NCI-H2081 (cell line): ENCODE results near the gene CTNNA3.
A peak's percentile ranks its signal among the peaks of the same experiment; 100 is the strongest.

Experiments used
- DNase-seq, 2 experiments: peaks; one replicate each; lab custom pipeline; 2025; lab: John Stamatoyannopoulos, UW

The CTNNA3 gene

DNA sequence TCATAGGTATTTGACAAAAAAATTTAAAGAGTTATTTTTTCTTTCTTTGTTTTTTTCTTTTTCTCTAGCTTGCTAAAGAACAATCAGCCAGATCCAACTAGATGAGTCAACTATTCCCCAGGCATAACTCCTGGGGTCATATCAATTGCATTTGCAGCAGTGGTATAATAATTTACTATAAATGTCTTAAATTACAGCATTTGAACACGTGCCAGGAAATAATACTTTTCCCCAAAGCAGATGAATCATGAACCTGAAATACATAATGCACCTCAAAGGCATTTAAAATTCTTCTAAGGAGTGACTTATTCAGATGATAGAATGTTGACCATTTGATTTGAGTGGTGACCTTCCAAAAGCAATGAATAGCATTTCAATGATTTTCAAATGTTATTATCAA lies 580.0 kb downstream of the CTNNA3 start:
- peak in 1 of 2 experiments; percentile 30 for DNase-seq

- DNase-seq: peak; percentile 9 to 76
Measured at GRCh38 chr10:67114945-67115344, 581.0 kb downstream of the CTNNA3 start.

DNA sequence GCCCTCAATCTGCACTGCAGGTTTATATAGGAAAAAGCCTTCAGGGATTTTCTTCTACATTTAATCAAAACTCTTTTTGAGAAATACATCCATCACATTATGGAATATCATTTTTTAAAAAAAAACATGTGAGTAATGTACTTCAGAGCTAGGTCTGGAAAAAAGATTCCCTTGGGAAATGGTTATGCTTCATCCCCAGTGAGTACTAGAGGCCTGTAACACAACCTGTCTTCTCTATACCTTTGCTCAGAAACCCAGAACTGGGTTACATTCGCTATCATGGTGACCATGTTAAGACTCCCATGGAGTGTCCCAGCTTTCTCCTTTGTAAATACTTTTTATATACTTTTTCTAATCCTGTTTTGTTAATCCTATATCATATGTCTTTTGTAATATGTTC lies 583.2 kb downstream of the CTNNA3 start:
- no peak for DNase-seq

DNA sequence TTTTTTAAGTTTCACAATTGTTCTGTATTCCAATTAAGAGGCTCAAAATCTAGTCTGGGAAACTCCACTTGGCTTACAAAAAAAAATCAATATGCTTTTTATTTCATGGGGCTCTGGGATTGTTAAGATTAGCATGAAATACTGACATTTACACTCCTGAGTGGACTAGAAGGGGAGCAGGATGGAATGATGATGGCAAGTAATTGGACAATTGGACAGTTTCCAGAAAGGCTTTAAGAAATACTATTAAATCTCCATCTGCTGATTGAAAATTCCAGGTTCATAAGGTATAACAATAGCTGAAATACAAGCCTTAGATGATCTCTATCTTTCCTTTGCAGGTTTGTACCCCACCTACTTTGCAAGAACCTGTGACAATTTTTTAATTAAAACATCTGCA lies 585.7 kb downstream of the CTNNA3 start:
- peak in 1 of 2 experiments; percentile 62 for DNase-seq

DNA sequence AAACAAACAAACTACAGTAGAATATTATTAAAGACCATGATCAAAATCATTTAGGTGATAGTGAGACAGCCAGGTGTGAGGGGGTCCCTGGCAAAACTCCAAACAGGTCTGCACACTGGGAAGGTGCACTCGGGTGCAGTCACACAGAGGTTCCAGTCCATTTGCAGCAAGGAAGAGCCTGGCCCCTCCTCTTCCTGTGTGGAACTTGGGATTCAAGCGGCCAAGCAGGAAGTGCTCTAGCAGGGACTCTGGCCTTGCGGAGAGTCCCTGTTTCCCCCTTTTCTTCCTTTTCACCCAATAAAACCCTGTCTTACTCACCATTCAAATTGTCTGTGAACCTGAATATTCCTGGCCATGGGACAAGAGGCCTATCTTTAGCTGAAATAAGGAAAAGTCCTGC lies 588.3 kb downstream of the CTNNA3 start:
- DNase-seq: no peak

- no peak for DNase-seq
Measured at GRCh38 chr10:67100951-67101350, 595.0 kb downstream of the CTNNA3 start.

- peak in 1 of 2 experiments; percentile 53 for DNase-seq
Measured at GRCh38 chr10:67098461-67098860, 597.5 kb downstream of the CTNNA3 start.

DNA sequence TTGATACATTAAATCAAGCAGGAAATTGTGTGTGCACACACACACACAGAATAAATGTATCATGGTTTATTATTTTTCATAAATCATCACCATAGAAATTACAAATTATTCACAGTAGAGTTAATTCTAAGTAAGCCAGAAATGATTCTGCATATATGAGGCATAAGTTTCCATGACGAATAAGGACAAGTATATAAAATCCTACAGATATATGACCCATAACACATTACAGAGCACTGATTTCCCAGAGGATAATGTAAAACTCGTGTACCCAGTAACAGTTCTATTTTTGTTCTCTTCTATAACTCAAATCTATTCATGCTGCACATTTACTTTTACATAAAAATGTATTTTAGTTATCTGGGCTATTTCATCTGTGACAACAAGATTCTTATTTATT lies 600.5 kb downstream of the CTNNA3 start:
- no peak for DNase-seq

- no peak for DNase-seq
Measured at GRCh38 chr10:67088036-67088435, 608.0 kb downstream of the CTNNA3 start.

GRCh38 chr10:67087135-67087425 lies 608.9 kb downstream of the CTNNA3 start:
- no peak for DNase-seq

GRCh38 chr10:67086327-67087134 lies 609.5 kb downstream of the CTNNA3 start:
- DNase-seq: no peak

DNA sequence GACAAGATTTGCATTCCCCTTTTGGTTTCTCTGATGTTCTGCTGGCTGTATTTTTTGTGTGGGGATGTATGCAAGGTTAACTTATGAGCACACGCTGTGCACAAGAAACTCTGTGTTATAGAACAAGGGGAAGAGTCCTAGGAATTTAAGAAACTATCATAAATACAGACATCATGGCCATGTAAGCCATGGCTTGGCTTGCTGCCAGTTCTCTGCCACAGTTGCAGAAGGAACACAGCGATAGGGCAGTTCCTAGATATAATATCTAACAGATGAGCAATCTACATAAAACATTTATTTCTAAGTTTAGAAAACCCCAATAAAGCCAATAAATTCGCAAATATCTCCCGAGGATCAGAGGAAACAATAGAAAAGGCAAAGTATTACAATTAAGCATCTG lies 616.9 kb downstream of the CTNNA3 start:
- DNase-seq: no peak

DNA sequence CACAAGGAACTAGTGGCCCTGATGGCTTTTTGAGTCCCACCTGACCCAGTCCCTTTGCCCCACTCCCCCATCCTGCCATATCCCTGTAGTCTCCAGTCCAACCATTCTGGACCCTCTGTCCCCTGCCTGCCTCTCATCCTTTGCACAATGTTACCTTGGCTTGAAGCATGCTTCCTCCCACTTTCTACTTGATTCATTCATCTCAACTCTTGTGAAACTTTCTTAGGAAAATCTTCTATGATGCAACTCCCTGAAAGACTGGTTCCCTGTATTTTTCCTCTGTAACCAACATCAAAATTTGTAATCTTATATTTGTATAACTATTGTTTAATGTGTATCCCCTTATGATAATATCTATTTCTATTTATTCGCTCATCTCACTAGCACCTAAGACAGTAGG lies 618.6 kb downstream of the CTNNA3 start:
- no peak for DNase-seq

GRCh38 chr10:67076144-67076543 lies 619.9 kb downstream of the CTNNA3 start:
- no peak for DNase-seq

DNA sequence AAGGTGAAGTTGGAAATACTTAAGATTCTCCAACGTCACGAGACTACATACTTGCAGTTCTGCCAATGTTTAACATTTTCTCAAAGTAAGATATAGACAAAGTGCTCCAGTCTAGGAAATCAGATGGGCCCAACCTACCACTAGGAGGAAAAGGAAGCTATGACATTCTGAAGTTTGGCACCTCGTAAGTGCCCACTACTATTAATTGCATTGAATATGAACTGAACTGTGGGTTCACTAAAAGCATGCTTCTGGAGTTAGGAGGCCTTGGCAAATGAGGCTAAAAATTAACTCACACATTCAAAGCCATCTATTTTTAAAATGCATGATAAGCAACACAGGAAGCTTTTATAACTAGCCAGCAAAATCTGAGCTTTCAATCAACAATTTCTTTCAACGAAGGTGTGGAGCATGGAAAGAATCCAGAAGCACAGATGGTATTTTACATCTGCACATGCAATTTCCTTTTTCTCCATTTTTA lies 620.5 kb downstream of the CTNNA3 start:
- DNase-seq: no peak

DNA sequence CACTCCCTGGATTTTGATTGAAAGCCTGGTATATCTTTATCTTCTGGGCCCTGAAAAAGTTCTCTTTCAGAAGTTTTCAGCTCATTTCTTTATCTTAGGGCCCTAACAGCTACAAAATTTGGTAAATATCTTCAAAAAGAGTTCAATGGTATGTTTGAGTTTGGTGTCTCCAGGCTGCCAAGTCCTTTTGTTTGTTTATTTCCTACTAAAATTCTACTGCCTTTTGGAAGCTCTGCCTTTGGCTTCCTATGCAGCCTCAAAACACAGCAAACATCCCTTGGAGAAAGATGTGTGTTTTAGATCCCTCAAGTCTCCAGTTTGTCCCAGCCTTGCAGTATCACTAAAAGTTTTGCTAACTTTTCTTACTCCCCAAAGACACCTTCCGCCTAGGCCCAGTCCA lies 623.3 kb downstream of the CTNNA3 start:
- no peak for DNase-seq

DNA sequence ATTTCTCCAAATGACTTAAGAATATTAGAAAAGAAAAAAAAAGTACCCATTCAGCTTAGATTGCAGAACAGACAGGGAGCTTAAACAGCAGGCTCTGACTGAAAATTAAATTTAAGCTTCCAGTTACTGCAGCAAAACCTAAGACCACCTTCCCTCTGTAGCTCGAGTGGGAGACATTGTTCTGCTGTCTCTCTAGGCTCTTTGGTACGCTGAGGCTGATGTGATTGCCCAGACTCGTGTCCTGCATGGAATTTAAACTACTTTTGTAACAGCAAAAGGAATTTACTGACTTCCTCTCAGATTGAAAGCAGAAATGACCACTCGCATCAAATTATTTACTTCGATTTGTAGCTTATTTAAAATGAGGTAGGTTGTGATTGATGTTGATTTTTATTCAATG lies 645.6 kb downstream of the CTNNA3 start:
- no peak for DNase-seq

DNA sequence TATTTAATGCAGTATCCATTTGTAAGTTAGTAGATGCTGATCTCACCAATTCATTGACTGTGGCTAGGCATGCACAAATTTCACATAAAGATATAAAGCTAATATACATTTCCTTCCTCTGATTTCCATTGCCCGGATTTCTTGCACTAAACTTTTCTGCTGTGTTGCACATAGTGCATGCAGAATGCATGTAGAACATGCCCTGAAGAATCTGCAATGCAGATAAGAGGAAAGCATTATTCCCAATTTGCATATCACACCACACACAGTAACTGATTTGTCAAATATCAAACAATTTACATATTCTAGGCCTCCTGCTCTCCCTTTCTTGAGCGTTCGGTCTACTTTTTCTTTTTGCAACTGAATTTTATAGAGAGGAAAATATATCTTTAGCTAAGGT lies 646.0 kb downstream of the CTNNA3 start:
- DNase-seq: no peak

GRCh38 chr10:67046507-67046906 lies 649.5 kb downstream of the CTNNA3 start:
- no peak for DNase-seq

DNA sequence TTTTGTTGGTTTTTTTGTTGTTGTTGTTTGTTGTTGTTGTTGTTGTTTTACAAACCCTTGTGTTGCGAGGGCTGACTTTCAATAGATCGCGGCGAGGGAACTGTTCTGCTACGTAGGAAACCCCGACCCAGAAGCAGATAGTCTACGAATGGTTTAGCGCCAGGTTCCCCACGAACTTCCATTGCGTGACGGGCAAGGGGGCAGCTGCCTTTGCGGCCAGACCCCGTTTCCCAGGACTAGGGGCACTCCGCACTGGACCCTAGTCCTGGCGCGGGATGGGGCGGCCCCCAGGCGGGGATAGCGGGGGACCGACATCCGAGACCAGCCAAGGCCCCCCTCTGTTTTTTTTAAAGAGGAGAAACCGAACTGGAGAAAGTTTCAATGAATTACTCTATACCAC lies 650.6 kb downstream of the CTNNA3 start:
- DNase-seq: no peak

DNA sequence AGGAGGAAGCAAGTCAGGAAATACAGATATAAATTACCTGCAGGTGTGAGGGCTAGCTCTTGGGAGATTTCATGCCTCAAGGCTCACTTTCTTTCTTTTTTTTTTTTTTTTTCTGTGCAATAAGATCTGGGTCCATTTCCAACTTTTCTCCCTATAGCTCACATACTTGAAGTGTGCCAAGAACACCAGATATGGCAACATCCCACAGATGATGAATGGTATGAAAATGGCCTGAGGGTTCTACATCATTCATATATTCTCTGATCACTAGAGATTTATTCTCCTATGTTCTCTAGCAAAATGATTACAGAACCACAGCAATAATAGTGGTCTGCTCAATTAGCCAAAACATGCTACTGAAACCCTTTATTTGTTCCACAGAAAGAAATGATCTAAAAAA lies 653.0 kb downstream of the CTNNA3 start:
- DNase-seq: no peak

DNA sequence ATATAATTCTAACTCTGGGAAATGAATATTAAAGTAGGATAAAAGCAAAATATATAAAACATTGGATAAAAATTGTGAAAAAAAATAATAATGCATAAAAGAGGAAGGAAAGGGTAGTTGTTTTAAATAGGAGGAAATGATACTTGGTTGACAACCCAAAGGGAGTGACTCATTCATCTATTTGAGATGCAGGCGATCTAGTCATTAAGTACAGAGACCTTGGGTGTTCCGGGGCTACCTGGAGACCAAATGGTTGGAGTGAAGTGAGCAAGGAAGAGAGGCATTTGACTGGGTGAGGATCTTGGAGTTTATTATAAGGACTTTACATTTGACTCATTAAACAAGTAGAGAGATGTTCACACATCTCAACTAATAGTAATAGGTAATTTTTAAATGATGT lies 659.2 kb downstream of the CTNNA3 start:
- no peak for DNase-seq

GRCh38 chr10:67033878-67034277 lies 662.1 kb downstream of the CTNNA3 start:
- DNase-seq: peak in 1 of 2 experiments; percentile 12

DNA sequence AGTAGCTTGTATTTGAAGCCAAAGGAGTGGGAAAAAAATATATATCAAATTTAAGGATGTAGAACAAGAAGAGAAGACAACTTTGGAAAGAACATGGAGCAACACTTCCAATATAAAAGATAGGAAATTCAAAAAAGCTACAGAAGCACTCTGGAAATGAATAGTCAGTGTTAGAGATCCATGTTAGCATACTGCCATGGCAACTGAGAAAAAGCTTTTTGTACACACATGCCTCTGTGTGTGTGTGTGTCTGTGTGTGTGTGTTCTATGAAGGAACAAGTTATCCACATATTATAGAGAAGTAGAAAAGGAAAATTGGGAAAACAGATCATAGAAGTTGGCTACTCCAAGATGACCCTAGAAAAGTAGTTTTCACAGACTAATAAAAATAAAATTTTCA lies 673.9 kb downstream of the CTNNA3 start:
- DNase-seq: no peak
